LNCAP (cell line): ENCODE measurements around the gene LCLAT1.
A peak's percentile ranks its signal among the peaks of the same experiment; 100 is the strongest.

ENCODE experiments used
- TF ChIP-seq, protein P1 (sequence below): fragments of 450-650 bp; IDR thresholded peaks from 2 replicates; pipeline ENCODE4 v1.5.1; 2017; ENCODE audit warnings: mild to moderate bottlenecking

The LCLAT1 gene

DNA sequence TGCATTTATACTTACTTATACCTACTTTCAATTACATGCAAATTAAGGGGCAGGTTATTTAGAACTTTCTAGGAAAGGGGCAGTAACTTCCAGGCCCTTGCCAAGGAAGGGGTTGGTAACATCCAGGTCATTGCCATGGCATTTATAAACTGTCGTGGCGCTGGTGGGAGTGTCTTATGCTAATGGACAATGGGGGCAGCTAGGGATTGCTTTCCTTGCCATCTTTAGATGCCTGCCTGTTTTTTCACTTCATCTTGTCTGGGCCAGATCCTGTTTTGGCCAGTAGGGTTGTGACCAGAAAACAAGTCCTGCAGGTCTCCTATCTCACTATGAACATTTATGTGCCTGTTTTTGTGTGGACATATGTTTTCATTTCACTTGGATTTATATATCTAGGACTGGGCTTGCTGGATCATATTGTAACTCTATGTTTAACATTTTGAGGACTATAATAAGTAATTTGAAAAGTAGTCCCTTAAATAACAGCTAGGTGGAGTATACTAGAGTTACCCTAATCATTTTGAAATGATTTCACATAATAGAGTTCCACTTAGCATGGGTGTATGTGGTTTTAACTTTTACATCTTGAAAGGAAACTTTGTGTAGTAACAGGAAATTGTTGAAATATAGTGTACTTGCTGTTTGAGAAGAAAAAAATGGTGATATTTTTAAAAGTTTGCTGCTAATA is 56.1 kb downstream of the LCLAT1 start:
- TF ChIP-seq, protein P1, sequence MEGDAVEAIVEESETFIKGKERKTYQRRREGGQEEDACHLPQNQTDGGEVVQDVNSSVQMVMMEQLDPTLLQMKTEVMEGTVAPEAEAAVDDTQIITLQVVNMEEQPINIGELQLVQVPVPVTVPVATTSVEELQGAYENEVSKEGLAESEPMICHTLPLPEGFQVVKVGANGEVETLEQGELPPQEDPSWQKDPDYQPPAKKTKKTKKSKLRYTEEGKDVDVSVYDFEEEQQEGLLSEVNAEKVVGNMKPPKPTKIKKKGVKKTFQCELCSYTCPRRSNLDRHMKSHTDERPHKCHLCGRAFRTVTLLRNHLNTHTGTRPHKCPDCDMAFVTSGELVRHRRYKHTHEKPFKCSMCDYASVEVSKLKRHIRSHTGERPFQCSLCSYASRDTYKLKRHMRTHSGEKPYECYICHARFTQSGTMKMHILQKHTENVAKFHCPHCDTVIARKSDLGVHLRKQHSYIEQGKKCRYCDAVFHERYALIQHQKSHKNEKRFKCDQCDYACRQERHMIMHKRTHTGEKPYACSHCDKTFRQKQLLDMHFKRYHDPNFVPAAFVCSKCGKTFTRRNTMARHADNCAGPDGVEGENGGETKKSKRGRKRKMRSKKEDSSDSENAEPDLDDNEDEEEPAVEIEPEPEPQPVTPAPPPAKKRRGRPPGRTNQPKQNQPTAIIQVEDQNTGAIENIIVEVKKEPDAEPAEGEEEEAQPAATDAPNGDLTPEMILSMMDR: peak; percentile 14; the same call in 1 of the 2 replicates

DNA sequence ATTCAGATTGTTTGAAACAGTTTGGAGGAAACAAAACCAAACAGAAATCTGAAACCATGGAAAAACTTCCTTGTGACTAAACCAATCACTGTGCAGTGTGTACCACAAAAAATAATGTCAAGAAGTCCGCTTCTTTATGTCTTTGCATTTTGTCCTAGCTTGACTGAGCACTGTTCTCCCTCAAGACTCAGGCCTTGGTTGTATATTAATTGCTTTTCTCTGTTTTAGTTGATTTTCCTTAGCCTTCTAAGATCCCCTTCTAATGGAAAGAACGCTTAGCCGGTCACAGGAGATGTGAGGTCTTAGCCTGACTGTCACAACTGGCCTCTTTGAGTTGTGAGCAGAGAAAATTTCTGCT is 56.6 kb downstream of the LCLAT1 start:
- TF ChIP-seq, protein P1: no peak

GRCh38 chr2:30504731-30505130 is 57.7 kb downstream of the LCLAT1 start:
- TF ChIP-seq, protein P1: no peak

- TF ChIP-seq, protein P1: no peak
These were observed 58.6 kb downstream of the LCLAT1 start for GRCh38 chr2:30505500-30506180.

GRCh38 chr2:30509716-30510115 is 62.7 kb downstream of the LCLAT1 start:
- TF ChIP-seq, protein P1: no peak

DNA sequence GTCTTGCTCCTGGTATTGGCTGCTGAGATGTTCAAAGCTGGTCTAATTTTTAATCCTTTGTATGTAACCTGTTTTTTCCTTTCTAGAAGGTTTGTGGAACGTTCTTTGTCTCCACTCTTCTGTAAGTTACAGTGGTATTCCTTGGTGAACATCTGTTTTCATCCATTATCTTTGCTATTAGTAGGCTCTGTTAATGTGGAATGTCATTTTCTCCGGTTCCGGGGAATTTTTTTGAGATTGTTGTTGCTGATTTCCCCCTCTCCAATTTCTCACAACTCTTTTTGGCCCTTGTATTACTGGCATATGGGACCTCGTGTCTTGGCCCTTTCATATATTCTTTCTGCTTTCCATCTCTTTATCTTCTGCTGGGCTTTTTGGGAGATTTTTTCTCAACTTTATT is 63.4 kb downstream of the LCLAT1 start:
- TF ChIP-seq, protein P1: no peak

- TF ChIP-seq, protein P1: no peak
These were observed 64.4 kb downstream of the LCLAT1 start for GRCh38 chr2:30511122-30512083.
